Measurements from ENCODE around the gene MBD2.

Gene MBD2

GRCh38 chr18:54148678-54149077 lies 75.8 kb downstream of the MBD2 start:
- TF ChIP-seq CTCF (conservative IDR thresholded peaks at IDR 0.05) (no peak), ZFX (IDR thresholded peaks at IDR 0.05) (no peak)
- H3K27ac ChIP-seq: no peak overlapping the region

- H3K27ac ChIP-seq: no peak overlapping the region
- TF ChIP-seq ZFX (IDR thresholded peaks at IDR 0.05): no peak
- TF ChIP-seq CTCF (conservative IDR thresholded peaks at IDR 0.05): no peak
Measured at GRCh38 chr18:54148151-54148550, 76.3 kb downstream of the MBD2 start.

GRCh38 chr18:54147439-54147838 lies 77.0 kb downstream of the MBD2 start:
- H3K27ac ChIP-seq: no peak overlapping the region
- TF ChIP-seq ZFX (IDR thresholded peaks at IDR 0.05) (no peak), CTCF (conservative IDR thresholded peaks at IDR 0.05) (no peak)

- no peak overlapping the region for H3K27ac ChIP-seq
- TF ChIP-seq ZFX (IDR thresholded peaks at IDR 0.05): no peak
- no peak for TF ChIP-seq CTCF (conservative IDR thresholded peaks at IDR 0.05)
Measured at GRCh38 chr18:54141041-54141608, 83.3 kb downstream of the MBD2 start.

GRCh38 chr18:54140641-54141040 lies 83.8 kb downstream of the MBD2 start:
- no peak for TF ChIP-seq CTCF (conservative IDR thresholded peaks at IDR 0.05)
- TF ChIP-seq ZFX (IDR thresholded peaks at IDR 0.05): no peak
- H3K27ac ChIP-seq: no peak overlapping the region

GRCh38 chr18:54135216-54135615 lies 89.3 kb downstream of the MBD2 start:
- no peak for TF ChIP-seq CTCF (conservative IDR thresholded peaks at IDR 0.05)
- no peak for TF ChIP-seq ZFX (IDR thresholded peaks at IDR 0.05)
- no peak overlapping the region for H3K27ac ChIP-seq

GRCh38 chr18:54134053-54134452 lies 90.4 kb downstream of the MBD2 start:
- TF ChIP-seq ZFX (IDR thresholded peaks at IDR 0.05) (no peak), CTCF (conservative IDR thresholded peaks at IDR 0.05) (no peak)
- H3K27ac ChIP-seq: no peak overlapping the region
